ENCODE results near the gene TTK. TPM values are rescaled to one million over a fixed set of nuclear protein-coding genes. Genes with fewer than 3 reads are reported as not detected.

The TTK gene
- total RNA-seq, 1 experiment from 2014 or later = 46.3 TPM

GRCh38 chr6:80009531-80009930 lies 5.1 kb downstream of the TTK start (continued):
- no peak for TF ChIP-seq ZBTB33 (IDR thresholded peaks at IDR 0.05; ENCODE audit: extremely low read depth, insufficient replicate concordance, low read length)

GRCh38 chr6:80010288-80010687 lies 5.8 kb downstream of the TTK start:
- RAD21 ChIA-PET (ENCODE audit: low non-redundant PET in 1 of 2, low total read pairs in 2 of 2, uncharacterized antibody in 2 of 2, unreplicated experiment in 2 of 2) = no interaction called here
- TF ChIP-seq TCF7L2 (IDR thresholded peaks at IDR 0.05; ENCODE audit: borderline replicate concordance, extremely low read depth, insufficient read depth, insufficient read length) (no peak), REST (IDR thresholded peaks at IDR 0.05; ENCODE audit: low read depth) (no peak), RAD21 (IDR thresholded peaks at IDR 0.05; ENCODE audit: low read depth) (peak; percentile 14; the same call in 1 of the 2 replicates), POLR2AphosphoS5 (IDR thresholded peaks at IDR 0.05; ENCODE audit: low read depth, low read length) (no peak)
- H3K4me2 ChIP-seq (ENCODE audit: low read length) = no peak overlapping the region
- no peaks in the 10 kb centered on the region for H4K20me1 ChIP-seq (ENCODE audit: insufficient read depth)
- no TSS peak for BruUV-seq (replicated peaks)
- CTCF ChIA-PET = no interaction called here
- H3K4me1 ChIP-seq (ENCODE audit: control insufficient read depth in 1 of 2, insufficient read depth in 2 of 2, low read length in 2 of 2) = peaks cover 3 to 6% of the 10 kb centered on the region in 2 experiments; a peak in 3 of 4 replicates
- H2AFZ ChIP-seq (ENCODE audit: low read depth, low read length, poor library complexity, severe bottlenecking) = no peak overlapping the region
- no peaks in the 10 kb centered on the region for H3K9me3 ChIP-seq (ENCODE audit: control insufficient read depth in 1 of 2, insufficient read depth in 1 of 2, low read depth in 1 of 2, low read length in 2 of 2)
- POLR2A ChIA-PET = no interaction called here
- no peak for DNase-seq (ENCODE audit: low read depth, low spot score)
- no peaks in the 10 kb centered on the region for H3K9me2 ChIP-seq (ENCODE audit: insufficient read depth)
- H3K27me3 ChIP-seq (ENCODE audit: insufficient read depth, low read length) = no peaks in the 10 kb centered on the region
- intact Hi-C loops (cut with micrococcal nuclease) = no loop called here
- no peak overlapping the region for H3K4me3 ChIP-seq (replicated peaks in 1 of 2; ENCODE audit: low read depth in 1 of 2, low read length in 2 of 2)
- ATAC-seq = no peak
- H3K79me2 ChIP-seq (ENCODE audit: insufficient read depth, low read length) = peaks cover 50% of the 10 kb centered on the region
- peaks cover 25 to 59% of the 10 kb centered on the region in 2 experiments for H3K36me3 ChIP-seq (ENCODE audit: control insufficient read depth in 1 of 2, insufficient read depth in 2 of 2, low read length in 2 of 2)
- no peak overlapping the region for H3K9ac ChIP-seq (ENCODE audit: low read length)
- H3K27ac ChIP-seq (ENCODE audit: low read depth, low read length) = no peak overlapping the region
